ENCODE measurements around the gene IGF1R.
A peak's percentile ranks its signal among the peaks of the same experiment; 100 is the strongest.

DNA sequence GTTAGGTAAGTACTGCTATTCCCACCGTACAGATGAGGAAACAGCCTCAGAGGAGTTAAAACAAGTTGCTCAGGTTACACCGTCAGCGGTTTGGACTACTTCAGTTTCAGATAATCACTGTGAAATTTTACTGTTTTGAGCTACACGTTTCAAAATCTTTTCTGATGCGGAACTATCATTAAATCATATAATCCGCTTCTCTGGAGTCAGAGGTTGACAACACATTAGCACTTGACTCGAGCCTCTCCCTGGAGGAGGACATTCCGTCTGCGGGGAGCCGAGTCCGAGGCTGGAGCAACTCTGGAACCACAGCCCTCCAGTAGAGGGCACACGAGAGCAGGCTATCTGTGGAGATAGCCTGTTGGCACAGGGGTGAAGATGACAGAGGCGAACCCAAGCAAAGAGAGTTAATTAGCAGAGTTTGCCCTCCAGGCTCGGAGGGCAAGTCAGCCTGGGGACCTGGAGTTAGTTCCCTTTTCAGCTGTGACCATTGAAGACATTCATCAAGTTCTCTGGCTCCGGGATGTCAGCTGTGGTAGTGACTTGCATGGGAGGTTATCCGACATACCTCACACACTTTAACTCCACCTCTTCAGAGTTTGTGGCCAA lies 131.2 kb downstream of the IGF1R start:
- TF ChIP-seq, protein P1, sequence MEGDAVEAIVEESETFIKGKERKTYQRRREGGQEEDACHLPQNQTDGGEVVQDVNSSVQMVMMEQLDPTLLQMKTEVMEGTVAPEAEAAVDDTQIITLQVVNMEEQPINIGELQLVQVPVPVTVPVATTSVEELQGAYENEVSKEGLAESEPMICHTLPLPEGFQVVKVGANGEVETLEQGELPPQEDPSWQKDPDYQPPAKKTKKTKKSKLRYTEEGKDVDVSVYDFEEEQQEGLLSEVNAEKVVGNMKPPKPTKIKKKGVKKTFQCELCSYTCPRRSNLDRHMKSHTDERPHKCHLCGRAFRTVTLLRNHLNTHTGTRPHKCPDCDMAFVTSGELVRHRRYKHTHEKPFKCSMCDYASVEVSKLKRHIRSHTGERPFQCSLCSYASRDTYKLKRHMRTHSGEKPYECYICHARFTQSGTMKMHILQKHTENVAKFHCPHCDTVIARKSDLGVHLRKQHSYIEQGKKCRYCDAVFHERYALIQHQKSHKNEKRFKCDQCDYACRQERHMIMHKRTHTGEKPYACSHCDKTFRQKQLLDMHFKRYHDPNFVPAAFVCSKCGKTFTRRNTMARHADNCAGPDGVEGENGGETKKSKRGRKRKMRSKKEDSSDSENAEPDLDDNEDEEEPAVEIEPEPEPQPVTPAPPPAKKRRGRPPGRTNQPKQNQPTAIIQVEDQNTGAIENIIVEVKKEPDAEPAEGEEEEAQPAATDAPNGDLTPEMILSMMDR (IDR thresholded peaks at IDR 0.05), result peak in 1 of 3 donors; percentile 50
- no peak for TF ChIP-seq POLR2A (IDR thresholded peaks at IDR 0.05)
